HG02981 (cell line): ENCODE results near the gene PXT1.

Experiments
- ATAC-seq: cut with Tn5 transposase; IDR thresholded peaks from one replicate; pipeline ENCODE4 v1.9.1; 2021; ENCODE audit warnings: mild to moderate bottlenecking, moderate library complexity; ENCODE audit not compliant: unreplicated experiment

Gene PXT1

DNA sequence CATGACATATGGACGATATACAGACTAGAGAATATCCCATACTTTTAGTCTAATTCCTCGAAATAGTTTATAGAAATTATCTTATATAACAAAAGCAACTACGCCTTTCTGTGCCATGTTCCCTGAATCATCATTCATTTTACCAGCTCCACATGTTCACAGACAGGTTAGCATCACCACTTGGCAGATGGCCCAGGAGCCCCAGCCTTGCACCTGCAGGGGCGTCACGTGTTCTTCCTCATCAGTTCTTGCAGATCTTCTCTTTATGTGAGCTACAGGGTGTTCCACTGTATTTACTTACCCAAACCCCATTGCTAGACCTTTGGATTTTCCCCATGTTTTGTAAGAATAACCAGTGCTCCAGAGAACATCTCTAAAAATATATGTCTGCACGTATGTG, 93.4 kb downstream of the PXT1 start:
- no peak for ATAC-seq

- ATAC-seq = no peak
Observed at GRCh38 chr6:36347621-36348020, 95.0 kb downstream of the PXT1 start.

DNA sequence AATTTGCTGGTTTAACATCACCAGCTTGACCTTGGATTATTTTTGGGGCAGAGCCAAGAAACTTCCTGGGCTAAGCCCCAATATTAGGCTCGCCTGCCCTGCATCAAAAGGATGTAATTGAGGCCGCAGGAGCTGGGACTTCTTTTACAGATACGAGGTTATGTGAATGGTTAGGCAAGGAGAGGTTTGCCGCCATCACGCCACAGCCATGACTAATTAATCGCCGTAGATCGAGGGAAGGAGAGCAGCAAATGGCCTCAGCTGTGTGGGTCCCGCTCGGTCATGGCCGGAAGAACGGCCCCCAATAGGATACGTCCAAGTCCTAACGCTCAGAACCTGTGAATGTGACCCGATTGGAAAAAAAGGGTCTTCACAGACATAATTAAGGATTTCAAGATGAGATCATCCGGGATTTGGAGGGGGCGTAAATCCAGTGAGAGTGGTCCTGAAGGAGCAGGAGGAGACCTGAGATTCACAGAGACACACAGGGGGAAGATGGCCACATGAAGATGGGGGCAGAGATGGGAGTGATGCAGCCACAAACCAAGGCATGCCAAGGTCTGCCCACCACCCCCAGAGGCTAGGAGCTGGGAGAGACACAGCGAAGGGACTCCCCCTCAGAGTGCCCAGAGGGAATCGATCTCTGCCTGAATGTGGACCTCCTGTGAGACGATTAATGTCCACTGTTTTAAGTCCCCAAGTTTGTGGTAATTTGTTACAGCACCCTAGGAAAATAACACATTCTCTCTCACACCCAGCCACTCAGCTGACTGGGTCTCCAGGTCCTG, 96.0 kb downstream of the PXT1 start:
- ATAC-seq = no peak

DNA sequence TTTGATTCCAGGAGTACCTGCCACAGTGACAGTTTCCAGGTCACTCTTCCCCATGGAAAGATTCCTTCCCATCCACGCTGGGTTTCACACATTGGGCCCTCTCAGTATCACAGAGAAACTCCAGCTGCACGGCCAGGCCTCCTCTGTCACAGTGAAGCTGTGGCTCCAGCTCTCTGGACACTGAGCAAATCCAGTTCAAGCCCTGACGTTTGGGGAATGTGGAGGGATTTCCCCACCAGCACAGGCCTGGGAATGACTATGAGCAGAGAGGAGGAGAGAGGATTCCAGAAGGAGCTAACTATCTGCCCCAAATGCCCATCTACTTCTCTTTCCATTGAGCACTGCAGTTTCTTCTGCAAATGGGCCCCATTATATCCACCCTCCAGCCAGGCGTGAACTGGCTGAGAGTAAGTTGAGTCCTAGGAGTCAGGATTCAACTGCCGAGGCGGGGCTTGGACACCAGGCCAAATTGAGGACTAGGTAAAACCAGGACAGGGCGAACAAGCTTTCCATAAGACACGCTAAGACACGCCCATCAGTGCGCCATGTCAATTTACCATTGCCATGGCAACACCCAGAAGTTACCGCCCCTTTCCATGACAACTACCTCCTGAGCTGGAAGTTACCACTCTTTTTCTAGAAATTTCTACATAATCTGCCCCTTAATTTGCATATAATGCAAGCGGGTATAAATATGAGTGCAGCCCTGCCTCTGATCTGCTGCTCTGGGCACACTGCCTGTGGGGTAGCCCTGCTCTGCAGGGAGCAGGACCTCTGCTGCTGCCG, 96.8 kb downstream of the PXT1 start:
- ATAC-seq = no peak

- ATAC-seq = no peak
Observed at GRCh38 chr6:36343109-36343680, 99.5 kb downstream of the PXT1 start.

DNA sequence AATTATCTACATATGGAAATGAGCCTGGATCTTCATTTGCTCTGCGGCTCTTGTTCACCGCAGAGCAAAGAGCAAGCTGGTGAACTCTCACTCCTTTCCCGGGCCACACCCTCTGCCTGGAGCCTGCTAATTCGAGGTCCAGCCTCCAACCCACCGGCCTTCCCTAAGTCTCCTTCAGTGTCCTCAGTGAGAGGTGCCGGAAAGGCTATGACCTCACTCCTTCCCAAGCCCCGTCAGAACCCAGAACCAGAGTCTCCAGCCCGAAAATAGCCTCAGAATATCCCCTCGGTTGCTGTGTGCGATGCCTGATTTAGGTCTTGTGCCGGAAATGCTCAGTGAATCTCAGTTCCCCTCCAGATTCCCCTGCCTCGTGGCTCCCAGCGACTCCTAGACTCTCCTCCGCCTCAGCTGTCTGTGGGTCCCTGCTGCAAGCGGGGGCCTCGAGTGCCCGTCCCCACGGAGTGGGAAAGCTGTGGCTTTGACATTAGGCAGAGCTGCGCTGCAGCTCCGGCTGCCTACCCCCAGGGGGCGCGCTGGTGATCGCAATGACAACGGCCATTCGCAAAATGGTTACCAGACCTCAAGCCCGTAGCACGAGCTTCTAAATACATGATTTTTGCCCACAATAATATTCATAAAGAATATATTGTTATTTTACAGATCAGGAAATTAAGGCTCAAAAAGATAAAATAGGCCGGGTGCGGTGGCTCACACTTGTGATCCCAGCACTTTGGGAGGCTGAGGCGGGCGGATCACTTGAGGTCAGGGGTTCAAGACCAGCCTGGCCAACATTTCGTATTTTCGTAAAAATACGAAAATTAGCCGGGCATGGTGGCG, 101.8 kb downstream of the PXT1 start:
- ATAC-seq = no peak
